OCI-LY3 (cell line): ENCODE results near the gene GEMIN2.
A peak's percentile ranks its signal among the peaks of the same experiment; 100 is the strongest.
"Not testable (repeated sequence)": the region's sequence is repeated elsewhere in the genome, so short reads cannot be mapped to it uniquely, and the experiment has no call there.

Experiments used
- H2AFZ ChIP-seq: fragments of 200-600, 300-600 bp; shearing (Covaris generic); 2 replicates; pipeline ENCODE4 v1.6.0; 2014; ENCODE audit warnings: antibody characterized with exemption, low read depth, low read length
- H3K27ac ChIP-seq: fragments of 200-600, 300-600 bp; sonication (generic); 2 replicates; pipeline ENCODE4 v1.5.1; 2014; ENCODE audit warnings: mild to moderate bottlenecking, low read length, moderate library complexity, mixed read lengths
- H3K27me3 ChIP-seq: fragments of 200-600, 300-600 bp; sonication (generic); 2 replicates; pipeline ENCODE4 v1.6.1; 2014; ENCODE audit warnings: low read depth, low read length, mixed read lengths
- H3K36me3 ChIP-seq: fragments of 200-600, 300-600 bp; sonication (generic); replicated peaks from 2 replicates; pipeline ENCODE3; 2014; ENCODE audit warnings: low read depth, low read length, mixed read lengths
- H3K4me1 ChIP-seq: fragments of 300-600, 200-600 bp; sonication (generic); 2 replicates; pipeline ENCODE4 v1.6.1; 2014; ENCODE audit warnings: low read length, mixed read lengths
- H3K4me2 ChIP-seq: fragments of 200-600, 300-600 bp; sonication (generic); 2 replicates; pipeline ENCODE4 v1.6.1; 2014; ENCODE audit warnings: low read length, mixed read lengths
- H3K4me3 ChIP-seq: fragments of 300-600, 200-600 bp; sonication (generic); 2 replicates; pipeline ENCODE4 v1.5.1; 2014; ENCODE audit warnings: antibody characterized with exemption, mild to moderate bottlenecking, low read length, moderate library complexity
- H3K79me2 ChIP-seq: fragments of 300-600, 200-600 bp; shearing (Covaris generic); 2 replicates; pipeline ENCODE4 v1.6.1; 2014; ENCODE audit warnings: mild to moderate bottlenecking, low read length, mixed read lengths
- H3K9ac ChIP-seq: fragments of 300-600, 200-600 bp; shearing (Covaris generic); 2 replicates; pipeline ENCODE4 v1.6.0; 2014; ENCODE audit warnings: mild to moderate bottlenecking, low read length, moderate library complexity
- H3K9me3 ChIP-seq: fragments of 200-600, 300-600 bp; shearing (Covaris generic); 2 replicates; pipeline ENCODE4 v1.6.1; 2014; ENCODE audit warnings: low read length, mixed read lengths; ENCODE audit not compliant: insufficient read depth
- H4K20me1 ChIP-seq: fragments of 200-600, 300-600 bp; sonication (generic); 2 replicates; pipeline ENCODE4 v1.6.1; 2016; ENCODE audit warnings: low read length, mixed read lengths; ENCODE audit not compliant: insufficient read depth
- EZH2phosphoT487 ChIP-seq: fragments of 200-600 bp; shearing (Covaris generic); IDR thresholded peaks from 2 replicates; pipeline ENCODE4 v1.6.1; 2018; ENCODE audit warnings: antibody characterized with exemption, mixed run types, low read depth
- TF ChIP-seq, protein P1 (sequence below): fragments of 200-600, 300-600 bp; sonication (generic); IDR thresholded peaks from 2 replicates; pipeline ENCODE4 v1.5.1; 2014; ENCODE audit warnings: antibody characterized with exemption, low read length, low read depth

The GEMIN2 gene, protein sequence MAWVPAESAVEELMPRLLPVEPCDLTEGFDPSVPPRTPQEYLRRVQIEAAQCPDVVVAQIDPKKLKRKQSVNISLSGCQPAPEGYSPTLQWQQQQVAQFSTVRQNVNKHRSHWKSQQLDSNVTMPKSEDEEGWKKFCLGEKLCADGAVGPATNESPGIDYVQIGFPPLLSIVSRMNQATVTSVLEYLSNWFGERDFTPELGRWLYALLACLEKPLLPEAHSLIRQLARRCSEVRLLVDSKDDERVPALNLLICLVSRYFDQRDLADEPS

DNA sequence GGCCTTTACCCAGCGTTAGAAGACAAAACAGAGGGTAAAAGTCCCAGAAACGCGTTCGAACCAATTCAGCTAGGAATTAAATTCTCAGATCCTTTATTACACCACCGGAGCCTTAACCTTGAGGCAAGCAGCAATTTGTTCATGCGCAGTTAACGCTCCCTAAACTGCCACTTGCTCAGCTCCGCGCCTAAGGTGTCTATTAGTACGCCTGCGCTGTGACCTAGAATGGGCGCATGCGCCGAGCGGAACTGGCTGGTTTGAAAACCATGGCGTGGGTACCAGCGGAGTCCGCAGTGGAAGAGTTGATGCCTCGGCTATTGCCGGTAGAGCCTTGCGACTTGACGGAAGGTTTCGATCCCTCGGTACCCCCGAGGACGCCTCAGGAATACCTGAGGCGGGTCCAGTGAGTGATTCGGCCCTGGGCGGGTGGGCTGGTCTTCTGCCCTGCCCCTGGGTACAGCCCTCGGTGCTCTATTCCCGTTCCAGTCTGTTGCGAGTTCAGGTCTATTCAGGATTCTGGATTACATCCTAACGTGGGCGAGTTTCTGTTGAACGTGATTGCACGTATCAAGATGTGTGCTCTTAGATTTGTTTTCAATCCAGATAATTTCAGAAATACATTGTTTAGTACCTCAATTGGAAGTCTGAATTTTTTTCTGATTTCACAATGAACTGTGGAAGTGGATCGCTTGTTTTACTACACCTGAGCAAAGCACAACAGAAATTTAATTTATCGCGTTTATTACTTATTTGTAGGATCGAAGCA, at the start of gene GEMIN2:
Gene GEMIN2 (plus strand): TSS at position 251 of the 766 bp plus-strand sequence. CDS start 16 bp downstream, at position 267.
- Histone ChIP-seq H3K9me3 (no peaks in the 10 kb centered on the region), H2AFZ (peak within 1 kb of the TSS; percentile 89), H3K79me2 (peaks cover 21% of the 10 kb centered on the region), H3K4me1 (peaks cover 23% of the 10 kb centered on the region), H3K4me3 (peak within 1 kb of the TSS; percentile 85), H3K27me3 (no peaks in the 10 kb centered on the region), H3K9ac (peak within 1 kb of the TSS; percentile 73), H3K27ac (peak within 1 kb of the TSS; percentile 55), H4K20me1 (no peaks in the 10 kb centered on the region), H3K4me2 (peak within 1 kb of the TSS; percentile 92), H3K36me3 (peaks cover 3% of the 10 kb centered on the region)
- no peak for TF ChIP-seq EZH2phosphoT487
- TF ChIP-seq, protein P1, sequence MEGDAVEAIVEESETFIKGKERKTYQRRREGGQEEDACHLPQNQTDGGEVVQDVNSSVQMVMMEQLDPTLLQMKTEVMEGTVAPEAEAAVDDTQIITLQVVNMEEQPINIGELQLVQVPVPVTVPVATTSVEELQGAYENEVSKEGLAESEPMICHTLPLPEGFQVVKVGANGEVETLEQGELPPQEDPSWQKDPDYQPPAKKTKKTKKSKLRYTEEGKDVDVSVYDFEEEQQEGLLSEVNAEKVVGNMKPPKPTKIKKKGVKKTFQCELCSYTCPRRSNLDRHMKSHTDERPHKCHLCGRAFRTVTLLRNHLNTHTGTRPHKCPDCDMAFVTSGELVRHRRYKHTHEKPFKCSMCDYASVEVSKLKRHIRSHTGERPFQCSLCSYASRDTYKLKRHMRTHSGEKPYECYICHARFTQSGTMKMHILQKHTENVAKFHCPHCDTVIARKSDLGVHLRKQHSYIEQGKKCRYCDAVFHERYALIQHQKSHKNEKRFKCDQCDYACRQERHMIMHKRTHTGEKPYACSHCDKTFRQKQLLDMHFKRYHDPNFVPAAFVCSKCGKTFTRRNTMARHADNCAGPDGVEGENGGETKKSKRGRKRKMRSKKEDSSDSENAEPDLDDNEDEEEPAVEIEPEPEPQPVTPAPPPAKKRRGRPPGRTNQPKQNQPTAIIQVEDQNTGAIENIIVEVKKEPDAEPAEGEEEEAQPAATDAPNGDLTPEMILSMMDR, result no peak

DNA sequence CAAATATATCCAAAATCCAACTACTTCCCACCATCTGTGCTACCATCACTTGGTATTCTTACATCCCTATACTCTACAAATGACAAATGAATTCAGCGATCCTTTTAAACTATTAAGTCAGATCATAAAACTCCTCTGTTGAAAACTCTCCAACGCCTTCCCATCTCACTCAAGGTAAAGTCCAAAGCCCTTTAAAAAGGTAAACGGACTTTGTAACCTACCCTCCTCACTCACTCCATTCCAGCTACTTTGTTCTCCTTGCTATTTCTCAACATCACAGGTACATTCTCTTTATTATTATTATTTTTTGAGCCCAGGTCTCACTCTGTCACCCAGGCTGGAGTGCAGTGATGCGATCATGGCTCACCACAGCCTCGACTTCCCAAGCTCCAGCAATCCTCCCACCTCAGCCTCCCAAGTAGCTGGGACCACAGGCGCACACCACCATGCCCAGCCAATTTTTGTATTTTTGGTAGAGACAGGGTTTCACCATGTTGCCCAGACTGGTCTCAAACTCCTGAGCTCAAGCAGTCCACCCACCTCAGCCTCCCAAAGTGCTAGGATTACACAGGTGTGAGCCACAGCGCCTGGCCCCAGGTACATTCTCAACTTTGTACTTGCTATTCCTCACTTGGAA, 44.8 kb upstream of the GEMIN2 start:
- peaks cover 21% of the 10 kb centered on the region for H3K36me3 ChIP-seq
- H4K20me1 ChIP-seq, H3K9ac ChIP-seq: not testable (repeated sequence)

DNA sequence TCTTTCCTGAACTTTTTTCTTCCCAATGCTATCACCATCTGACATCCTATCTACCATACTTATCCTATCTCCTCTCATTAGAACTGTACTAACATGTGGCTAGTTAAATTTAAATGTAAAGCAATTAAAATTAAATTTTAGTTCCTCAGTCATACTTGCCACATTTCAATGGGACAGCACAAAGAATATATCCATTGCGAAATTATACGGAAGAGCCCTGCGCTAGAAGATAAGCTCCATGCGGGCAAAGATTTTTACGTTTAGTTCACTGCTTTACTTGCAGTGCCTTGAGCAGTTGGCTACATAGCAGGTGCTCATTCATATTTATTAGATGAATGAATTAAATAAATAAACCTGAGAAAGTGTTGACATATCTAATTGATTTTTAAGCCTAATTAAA, 44.2 kb upstream of the GEMIN2 start:
- TF ChIP-seq, protein P1, result no peak
- no peak for TF ChIP-seq EZH2phosphoT487
- Histone ChIP-seq H4K20me1 (no peaks in the 10 kb centered on the region), H3K9ac (no peak overlapping the region), H3K27ac (no peak overlapping the region), H3K4me2 (no peak overlapping the region), H3K27me3 (no peaks in the 10 kb centered on the region), H3K4me1 (no peaks in the 10 kb centered on the region), H3K9me3 (no peaks in the 10 kb centered on the region), H3K79me2 (no peaks in the 10 kb centered on the region), H2AFZ (no peak overlapping the region), H3K4me3 (no peak overlapping the region), H3K36me3 (peaks cover 16% of the 10 kb centered on the region)

More for the DNA sequence above, 44.8 kb upstream of the GEMIN2 start:
- H3K4me1 ChIP-seq, H3K27me3 ChIP-seq, H3K79me2 ChIP-seq, H3K4me2 ChIP-seq, H3K9me3 ChIP-seq, H3K4me3 ChIP-seq, H2AFZ ChIP-seq, H3K27ac ChIP-seq: not testable (repeated sequence)

DNA sequence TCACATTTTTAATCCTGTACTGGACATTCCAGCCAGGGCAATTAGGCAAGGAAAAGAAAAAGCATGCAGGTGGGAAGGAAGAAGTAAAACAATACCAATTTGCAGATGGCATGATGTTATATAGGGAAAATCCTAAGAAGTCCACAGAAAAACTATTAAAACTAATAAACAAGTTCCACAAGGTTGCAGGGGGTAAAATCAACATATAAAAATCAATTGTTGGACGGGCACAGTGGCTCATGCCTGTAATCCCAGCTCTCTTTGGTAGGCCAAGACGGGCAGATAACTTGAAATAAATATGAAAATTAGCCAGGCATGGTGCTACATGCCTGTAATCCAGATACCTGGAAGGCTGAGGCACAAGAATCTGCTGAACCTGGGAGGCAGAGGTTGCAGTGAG, 43.0 kb upstream of the GEMIN2 start:
- Histone ChIP-seq H3K9me3 (no peaks in the 10 kb centered on the region), H3K79me2 (no peaks in the 10 kb centered on the region), H3K27me3 (no peaks in the 10 kb centered on the region), H3K27ac (no peak overlapping the region), H3K36me3 (peaks cover 25% of the 10 kb centered on the region), H3K4me2 (no peak overlapping the region), H3K4me3 (no peak overlapping the region), H2AFZ (no peak overlapping the region), H3K9ac (no peak overlapping the region), H4K20me1 (no peaks in the 10 kb centered on the region), H3K4me1 (no peaks in the 10 kb centered on the region)
- no peak for TF ChIP-seq EZH2phosphoT487
- TF ChIP-seq, protein P1, result no peak
